ENCODE measurements around the gene FBP2.
A peak's percentile ranks its signal among the peaks of the same experiment; 100 is the strongest.

- peak; percentile 62 to 84 for TF ChIP-seq CTCF (conservative IDR thresholded peaks at IDR 0.05; ENCODE audit: low read depth in 2 of 2)
- TF ChIP-seq EZH2 (IDR thresholded peaks at IDR 0.05; ENCODE audit: low read depth, unreplicated experiment) = no peak
- TF ChIP-seq STAT1 (IDR thresholded peaks at IDR 0.05; ENCODE audit: unreplicated experiment) = no peak
- TF ChIP-seq EZH2phosphoT487 (IDR thresholded peaks at IDR 0.05; ENCODE audit: unreplicated experiment) = no peak
- no peak for TF ChIP-seq ZNF462 (CRISPR knock-in tag; IDR thresholded peaks at IDR 0.05)
- peak; percentile 32; the same call in 1 of the 2 replicates for TF ChIP-seq CREB1 (CRISPR knock-in tag; IDR thresholded peaks at IDR 0.05; ENCODE audit: low read depth)
- no peak for TF ChIP-seq POLR2AphosphoS5 (IDR thresholded peaks at IDR 0.05; ENCODE audit: low read depth)
- no peak for TF ChIP-seq REST (IDR thresholded peaks at IDR 0.05; ENCODE audit: unreplicated experiment)
- no peak for TF ChIP-seq ETS1 (IDR thresholded peaks at IDR 0.05)
- no peak for TF ChIP-seq ZNF114 (CRISPR knock-in tag; IDR thresholded peaks at IDR 0.05)
- no peak for TF ChIP-seq NANOG (IDR thresholded peaks at IDR 0.05; ENCODE audit: borderline replicate concordance)
- no peak for TF ChIP-seq JUNB (IDR thresholded peaks at IDR 0.05; ENCODE audit: unreplicated experiment)
- no peak for TF ChIP-seq ZNF331 (CRISPR knock-in tag; IDR thresholded peaks at IDR 0.05; ENCODE audit: low read depth)
Observed at GRCh38 chr9:94623253-94623652, 29.6 kb upstream of the FBP2 start.
